HG03097 (cell line): ENCODE measurements around the gene IGF1R.

Experiments
- ATAC-seq: cut with Tn5 transposase; IDR thresholded peaks from one replicate; pipeline ENCODE4 v1.9.1; 2021; ENCODE audit not compliant: unreplicated experiment, low FRiP score

The IGF1R gene

DNA sequence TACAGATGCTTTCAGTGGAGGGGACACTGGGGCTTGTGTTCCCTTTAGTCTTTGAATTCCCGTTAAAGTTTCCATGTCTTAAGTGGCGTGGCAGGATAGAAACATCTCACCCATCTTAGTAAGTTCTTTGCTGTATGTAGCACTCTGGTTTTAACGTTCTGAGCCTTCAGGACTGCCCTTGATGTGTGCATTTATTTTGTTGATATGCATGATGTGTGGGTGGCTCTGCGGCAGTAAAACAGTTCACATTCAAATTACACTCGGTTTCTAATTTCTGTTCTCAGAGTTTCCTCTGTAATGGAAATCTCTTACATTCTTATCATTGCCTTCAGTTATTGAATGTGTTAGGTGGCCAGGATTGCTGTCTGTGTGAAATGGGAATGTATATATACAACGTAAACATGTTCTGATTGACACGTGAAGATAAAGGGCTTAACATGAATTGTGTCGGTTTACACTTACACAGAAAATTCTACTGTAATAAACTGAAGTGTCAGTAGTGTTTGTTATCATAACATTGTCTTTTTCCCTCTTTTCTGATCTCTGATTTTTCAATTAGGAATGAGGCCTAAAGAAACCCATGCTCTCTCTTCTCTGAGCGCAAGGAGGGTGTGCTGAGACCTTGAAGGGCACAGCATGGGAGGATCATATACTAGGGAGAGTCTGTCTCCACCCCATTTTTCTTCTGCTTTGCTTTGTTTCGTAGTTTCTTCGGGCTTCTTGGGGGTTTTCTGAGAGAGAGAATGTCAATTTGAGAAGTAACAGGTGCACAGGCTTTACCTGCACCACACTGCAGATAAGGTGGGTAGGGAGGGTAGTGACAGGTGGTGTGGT, 51.5 kb downstream of the IGF1R start:
- ATAC-seq, result no peak

DNA sequence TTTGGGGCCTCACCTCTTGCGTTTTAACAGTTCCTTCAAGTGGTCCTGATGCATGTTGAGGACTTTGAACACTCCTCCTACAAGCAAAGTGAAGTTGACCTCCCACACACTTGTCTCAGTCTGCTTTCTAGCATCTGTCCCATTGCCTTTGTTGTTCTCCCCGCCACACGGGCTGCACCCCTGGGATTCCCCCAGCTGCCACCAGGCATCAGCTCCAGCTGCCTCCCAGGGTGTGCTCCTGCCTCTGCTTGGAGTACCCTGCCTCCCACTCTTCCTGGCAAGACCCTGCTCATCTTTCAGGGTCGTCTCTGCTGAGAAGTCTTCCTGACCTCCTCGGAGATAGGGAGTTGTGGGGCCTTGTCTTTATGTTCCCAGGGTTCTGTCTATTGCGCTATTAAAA, 52.2 kb downstream of the IGF1R start:
- no peak for ATAC-seq

DNA sequence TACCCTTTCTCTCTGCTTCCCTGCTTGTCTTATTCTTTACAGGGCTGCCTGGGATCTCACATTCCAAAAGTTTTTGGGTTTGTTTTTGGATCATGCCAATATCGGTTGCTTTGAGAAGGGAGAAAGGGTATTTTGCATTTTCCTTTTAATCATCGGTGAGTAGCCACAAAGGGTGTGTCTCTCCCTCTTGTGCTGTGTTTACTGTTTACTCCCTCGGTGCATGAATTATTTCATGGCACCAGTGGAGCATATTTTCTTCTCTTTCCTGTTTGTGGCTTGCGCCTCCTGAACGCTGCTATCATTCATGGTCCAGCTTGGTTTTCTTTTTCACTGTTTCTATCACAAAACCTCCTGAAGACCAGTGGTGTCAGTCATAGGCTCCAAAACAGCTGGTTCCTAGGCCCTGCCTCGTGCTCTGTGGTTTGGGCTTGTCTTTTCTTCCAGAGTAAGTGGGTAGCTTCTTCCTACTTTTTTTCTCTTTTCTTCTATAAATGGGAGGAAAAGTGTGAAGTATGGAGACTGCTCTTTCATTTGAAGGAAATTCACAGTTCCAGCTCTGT, 54.9 kb downstream of the IGF1R start:
- ATAC-seq, result no peak

DNA sequence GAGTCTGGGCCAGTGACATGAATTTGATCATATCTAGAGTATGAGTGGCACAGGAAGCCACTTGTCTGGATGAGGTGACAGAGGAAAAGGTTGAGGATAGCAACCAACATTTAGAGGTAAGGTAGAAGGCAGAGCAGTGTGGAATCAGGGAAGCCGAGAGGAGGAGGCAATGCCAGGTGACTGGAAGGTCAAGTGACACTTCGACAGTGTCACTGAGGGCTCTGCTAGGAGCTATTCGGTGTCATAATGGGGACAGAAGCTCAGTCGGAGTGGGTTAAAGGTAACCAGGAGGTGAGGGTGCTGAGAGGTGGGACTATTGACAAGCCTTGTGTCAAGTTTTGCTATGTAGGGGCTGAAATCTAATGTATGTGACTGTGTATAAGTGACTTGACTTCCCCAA, 56.7 kb downstream of the IGF1R start:
- no peak for ATAC-seq

DNA sequence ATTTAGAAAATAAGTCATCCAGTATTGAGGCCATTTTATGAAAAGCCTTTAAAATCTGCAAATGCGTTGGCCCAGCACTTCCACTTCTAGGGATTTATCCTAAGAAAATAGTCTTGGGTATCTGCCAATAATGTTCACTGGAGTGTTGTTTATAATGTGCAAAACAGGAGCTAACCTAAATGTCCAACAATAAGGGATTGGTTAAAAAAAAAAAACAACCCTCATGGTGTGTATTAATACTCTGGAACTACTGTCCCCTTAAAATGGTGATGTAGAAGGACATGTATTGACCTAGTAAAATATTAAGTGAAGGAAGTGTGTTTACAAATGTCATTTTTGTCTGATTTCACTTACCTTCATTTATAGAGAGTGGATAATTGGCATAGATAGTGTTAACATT, 58.0 kb downstream of the IGF1R start:
- no peak for ATAC-seq

DNA sequence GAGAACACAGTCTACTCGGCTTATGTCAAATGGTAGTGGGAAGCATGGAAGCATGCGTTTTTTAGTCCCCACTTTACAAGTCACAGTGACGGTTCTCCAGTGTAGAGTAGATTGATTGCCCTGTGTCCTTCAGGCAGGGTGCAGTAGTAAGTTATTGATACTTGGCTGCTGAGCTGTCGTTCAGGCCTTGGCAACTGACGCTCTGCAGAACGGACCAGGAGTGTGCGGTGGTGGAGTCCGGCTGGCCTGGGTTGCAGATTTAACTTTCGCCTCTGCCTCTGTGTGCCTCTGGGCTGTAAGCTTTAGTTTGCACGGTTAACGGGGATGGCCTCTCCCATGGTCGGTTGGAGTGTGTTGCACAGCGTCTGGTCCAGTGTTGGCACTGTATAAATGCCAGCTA, 58.6 kb downstream of the IGF1R start:
- no peak for ATAC-seq

DNA sequence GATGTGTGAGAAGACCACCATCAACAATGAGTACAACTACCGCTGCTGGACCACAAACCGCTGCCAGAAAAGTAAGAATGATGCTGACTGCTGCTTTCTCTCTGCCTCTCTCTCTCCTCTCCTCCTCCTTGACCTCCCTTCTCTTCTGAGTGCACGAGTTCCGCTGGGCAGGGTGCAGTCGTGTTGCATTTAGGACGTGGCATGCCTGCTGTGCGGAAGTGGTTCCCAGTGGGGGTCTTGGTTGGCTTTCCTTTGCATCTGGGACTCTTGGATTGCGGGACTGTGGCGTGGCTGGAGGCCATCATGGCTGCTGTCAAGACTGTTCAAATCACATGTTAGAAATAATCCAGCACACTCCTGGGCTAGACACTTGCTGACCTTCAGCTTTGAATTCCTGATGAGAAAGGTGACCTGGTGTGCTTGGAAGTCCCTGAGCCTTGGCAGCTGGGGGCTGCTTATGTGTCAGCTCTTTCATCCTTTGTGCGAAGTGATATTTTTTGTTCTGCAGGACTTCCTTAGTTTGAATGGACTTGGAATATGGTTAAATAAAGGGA, 59.8 kb downstream of the IGF1R start:
- no peak for ATAC-seq

DNA sequence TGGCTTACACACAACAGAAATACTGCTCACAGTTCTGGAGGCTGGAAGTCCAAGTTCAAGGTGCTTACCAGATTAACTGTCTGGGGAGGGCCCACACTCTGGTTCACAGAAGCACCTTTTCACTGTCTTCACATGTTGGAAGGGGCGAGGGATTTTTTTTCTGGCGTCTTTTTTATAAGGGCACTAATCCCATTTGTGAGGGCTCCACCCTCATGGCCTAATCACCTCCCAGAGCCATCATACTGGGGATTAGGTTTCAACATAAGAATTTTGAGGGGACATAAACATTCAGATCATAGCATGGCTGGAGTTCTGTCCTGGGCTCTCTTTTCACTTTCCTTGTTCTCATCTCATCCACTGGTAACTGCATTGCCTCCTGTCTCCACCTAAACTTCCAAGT, 63.5 kb downstream of the IGF1R start:
- ATAC-seq, result no peak

DNA sequence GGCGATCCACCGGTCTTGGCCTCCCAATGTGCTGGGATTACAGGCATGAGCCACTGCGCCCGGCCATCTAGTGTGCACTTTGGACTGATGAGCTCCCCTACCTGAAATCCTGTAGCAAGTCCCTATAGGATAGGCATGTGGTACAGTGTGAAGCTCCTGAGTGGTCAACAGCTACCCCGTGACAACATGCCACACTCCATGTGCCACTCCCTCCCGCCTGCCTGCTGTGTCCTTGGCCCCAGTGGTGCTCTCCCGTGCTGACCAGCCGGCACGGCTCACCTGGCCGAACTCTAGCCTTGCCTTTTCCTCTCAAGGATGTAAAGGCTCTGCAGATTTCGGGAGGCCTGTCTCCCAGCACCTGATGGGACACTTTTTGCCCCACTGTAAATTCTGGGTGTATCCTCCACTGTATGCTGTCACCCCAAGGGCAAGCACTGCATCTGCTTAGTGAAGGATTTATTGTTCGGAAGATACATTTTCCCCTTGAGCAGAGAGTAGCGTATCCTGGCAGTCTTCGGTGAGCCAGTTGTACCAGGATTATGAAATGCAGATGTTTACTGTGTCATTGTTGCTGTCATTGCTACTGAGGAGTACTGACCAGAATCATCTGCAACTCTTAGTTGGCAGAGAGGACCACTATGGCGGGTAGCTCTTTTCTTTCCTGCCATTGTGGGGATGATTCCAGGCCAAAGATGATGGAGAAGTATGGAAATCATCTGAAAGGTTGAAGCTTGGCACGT, 64.7 kb downstream of the IGF1R start:
- ATAC-seq, result no peak

DNA sequence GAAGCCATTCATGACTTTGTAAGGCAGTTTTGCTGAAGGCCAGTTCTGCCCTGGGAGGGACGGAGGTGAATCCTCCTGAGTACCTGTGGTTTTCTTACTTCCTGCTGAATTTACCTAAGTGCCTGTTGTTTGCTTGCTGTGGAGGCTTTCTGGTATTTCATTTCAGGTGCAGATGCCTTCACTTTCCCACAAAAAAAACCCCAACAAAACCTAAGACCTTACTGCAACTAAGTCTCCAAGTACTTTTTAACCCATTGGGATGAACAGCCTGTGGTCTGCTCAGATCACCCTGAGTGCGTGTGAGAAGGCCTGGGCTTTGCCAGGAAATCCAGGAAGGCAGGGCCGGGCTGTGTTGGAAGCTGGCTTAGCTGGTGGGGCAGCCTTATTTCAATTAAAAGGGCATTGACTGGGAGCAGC, 65.3 kb downstream of the IGF1R start:
- ATAC-seq, result no peak

DNA sequence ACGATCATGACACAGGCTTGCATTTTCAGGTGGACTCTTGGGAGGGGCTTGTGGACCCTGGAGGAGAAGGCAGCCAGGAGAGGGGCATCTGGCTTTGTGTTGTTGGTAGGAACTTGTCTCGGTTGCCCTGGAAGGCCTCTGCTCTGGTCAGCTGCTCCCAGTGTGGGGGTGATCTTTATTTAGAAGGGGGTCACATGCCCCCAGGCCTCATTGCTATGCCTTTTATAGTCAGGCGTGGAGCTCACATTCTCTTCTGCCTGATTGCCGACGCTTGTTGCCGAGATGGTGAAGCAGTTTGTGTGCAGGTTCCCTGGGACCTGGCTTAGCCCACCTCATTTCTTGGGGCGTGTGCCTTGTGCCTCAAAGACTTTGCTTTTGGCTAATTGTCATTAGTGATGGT, 66.6 kb downstream of the IGF1R start:
- ATAC-seq, result no peak

DNA sequence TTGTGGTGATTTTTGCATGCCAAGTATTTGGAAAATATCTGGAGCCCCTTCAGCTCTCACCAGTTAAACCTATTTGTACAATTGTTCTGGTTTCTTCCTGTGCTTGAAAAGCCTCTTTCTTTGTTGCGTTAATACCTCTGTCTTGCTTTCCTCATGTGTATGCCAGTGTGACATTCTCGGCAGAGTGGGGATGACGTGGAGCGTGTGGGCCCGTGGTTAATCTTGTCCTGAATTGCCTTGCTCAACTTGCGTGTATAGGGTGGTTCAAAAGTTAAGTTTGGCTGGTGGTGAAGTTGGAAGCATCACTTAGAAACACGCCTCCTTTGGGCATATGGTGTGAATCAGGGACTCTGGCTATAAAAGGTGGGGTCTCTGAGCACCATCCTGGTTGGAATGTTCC, 67.1 kb downstream of the IGF1R start:
- ATAC-seq, result no peak

DNA sequence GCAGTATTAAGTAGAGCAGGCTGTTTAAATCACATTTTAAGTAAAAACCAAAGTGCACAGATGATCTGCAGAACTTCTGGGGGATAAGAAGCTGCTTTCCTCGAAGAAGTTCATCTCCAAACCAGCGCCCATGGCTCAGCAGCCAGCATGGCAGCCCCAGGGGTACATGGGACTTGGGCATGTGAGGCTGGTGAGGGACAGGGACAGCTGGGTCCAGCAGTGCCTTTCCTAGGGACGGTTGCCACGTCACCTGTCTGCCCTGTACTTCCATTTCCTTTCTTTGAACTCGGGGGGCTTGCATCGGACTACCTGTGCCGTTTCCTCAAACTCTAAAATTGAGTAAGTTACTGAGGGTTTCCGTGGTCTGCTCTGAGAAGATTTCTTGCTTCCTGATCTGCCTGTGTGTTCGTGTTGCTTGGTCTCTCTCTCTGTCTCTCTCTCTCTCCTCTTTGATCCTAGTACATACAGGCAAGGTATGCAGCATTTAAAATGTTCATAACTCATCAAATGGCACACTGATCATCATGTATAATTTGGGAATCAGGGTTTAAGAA, 67.6 kb downstream of the IGF1R start:
- no peak for ATAC-seq

DNA sequence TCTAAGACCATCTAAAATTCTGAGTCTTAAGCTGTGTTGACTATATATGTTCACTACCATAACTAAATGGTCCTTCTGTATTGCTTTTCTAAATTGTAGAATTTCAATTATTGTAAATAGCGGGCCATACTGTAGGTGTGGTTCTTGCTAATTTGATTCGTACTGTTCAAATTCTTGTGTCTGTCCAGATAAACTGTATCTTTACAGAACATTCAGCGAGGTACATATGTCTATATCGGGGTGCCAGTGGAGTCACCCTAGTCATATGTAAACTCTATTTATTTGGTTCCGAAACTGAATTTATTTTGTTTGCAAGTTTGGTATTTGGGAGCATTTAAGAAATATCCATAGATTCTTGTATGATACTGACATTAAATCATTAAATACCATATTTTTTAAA, 69.0 kb downstream of the IGF1R start:
- no peak for ATAC-seq

DNA sequence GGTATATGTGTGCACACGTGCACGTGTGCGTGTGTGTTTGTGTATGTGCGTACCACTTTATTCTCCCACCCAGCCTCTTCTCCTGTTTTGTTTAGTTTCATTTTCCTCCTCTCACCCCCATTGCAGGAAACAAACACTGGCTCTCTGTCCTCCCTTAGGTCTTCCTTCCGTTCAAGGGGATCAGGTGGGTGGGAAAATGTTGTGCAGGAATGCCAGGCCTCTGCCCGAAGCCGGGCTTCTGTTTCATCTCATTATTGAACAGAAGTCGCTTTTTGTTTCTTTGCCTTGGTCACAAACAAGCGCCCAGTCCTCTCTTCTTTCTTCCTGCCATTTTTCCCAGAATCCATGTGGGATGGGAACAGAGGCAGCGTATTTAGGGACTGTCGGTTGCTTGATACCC, 69.6 kb downstream of the IGF1R start:
- ATAC-seq, result no peak

DNA sequence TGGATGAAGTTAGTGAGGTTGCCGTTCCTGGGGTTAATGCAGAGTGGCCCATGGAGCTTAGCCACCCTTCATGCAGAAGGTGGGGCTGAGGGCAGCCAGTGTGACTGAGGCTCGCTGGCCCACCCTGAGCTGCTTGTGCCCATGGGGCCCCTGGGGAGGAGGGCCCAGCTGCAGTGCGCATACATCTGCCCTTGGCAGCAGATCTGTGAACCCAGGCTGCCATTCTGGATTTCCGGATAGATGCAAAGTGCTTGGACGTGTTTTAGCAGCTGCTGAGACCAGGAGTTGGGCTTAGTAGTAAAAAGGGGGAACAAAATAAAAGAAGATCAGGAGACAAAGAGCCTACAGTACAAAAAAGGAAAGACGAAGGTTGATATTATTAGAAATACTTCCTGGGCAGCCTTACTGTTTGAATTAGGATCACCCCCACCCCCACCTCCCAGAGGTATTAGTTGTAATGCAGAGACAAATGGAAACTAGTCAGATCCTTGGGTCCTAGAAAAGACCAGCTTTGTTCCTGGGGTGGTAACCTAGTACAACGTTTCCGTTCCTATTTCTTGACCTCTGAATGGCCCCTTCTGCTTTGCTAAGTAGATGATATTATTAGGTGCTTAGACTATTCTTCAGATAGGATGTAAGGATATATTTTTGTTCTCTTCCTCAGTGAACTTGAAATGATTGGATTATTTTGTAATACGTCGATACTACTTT, 70.2 kb downstream of the IGF1R start:
- no peak for ATAC-seq

DNA sequence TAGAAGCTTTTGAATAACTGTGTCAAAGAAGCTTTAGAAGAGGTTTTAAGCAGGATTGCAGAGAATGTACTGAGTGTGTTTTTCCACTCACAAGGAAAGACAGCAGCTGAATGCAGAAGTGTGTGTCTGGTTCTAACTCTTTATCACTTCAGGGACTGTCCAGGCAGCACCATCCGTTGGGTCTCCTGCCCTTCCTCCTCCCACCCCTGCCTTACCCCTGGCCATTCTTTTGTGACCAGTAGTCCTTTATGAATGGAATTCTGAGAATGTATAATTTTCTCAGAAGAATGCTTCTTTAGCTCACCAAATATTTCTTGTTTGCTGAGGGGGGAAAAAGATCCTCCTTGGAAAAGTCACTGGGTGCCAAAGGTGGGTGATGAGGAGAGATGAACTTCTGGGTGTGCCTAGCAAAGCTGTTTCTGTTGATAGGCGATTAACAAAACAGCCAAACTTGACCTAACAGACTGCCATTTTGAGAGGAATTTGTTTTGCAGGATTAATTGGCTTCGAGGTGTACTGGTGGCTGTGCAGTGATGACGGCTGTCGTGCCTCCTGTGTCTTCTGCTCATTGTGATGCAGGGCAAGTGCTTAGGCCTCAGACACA, 70.9 kb downstream of the IGF1R start:
- ATAC-seq, result no peak

DNA sequence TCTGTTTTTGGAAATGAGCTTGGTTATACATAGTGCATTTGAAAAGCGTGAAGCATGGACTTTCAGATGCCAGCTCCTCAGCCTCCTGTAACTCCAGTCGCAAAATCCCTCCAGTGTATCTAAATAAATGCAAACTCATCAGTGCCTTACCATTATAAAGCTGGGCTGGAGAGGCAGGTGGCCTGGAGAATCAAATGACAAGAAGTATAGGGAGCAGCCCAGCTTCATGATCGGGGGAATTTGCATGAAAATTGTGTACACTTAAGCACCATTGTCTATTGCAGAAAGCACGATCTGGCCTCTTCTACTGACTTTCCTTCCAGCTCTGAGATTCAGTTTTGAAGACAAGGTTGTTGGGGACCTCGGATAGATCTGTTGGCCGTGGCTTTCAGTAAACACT, 71.7 kb downstream of the IGF1R start:
- no peak for ATAC-seq

DNA sequence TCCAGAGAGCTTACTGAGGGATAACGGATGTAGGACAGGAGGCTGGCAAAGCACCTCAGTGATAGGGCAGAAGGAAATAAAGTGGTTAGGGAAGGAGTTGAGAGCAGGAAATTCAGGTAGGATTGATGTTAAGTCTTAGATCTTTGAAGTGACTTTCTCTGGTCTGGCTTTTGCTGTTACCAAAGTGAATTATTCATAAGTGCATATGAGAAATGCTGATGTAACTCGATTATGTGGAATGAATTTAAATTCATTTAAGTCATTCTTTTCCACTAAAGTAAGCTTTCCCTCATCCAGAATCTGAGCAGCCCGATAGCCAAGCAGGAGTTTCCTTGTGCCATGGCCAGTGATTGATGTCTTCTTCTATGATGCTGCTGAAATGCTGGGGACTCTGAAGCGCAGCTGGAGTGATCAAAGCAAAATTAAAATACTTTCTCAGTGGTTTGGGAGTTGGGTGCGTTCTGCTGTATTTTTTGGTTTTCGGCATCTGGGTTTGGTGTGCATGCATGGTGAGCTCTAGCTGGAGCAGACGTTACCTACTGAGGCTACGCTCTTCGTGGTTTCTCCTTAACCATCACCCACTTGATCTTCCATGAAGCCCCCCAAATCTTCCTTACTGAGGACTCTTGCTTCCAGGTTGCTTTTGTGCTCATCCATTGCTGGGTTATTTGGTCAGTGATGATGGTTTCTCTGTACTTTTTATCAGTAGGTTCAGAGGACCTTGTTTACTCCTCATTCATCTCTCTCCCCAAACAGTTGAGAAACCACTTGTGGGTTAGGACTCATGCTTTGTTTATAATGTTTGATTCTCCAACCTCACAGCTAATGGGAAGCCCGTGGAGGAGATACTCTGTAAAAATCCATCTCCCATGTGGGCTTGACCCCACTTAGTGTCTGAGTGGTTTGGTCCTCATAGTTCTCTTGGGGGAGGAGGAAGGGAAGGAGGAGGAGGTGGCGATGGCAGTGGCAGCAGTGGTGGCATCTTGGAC, 72.5 kb downstream of the IGF1R start:
- ATAC-seq, result no peak
